DMS53 treated with DMSO at 0.1 percent for 48 hours (cell line): ENCODE measurements around the gene NINL.

ENCODE experiments used
- DNase-seq: peaks from one replicate; lab custom pipeline; 2025; ENCODE audit not compliant: unreplicated experiment; lab: John Stamatoyannopoulos, UW

Gene NINL

DNA sequence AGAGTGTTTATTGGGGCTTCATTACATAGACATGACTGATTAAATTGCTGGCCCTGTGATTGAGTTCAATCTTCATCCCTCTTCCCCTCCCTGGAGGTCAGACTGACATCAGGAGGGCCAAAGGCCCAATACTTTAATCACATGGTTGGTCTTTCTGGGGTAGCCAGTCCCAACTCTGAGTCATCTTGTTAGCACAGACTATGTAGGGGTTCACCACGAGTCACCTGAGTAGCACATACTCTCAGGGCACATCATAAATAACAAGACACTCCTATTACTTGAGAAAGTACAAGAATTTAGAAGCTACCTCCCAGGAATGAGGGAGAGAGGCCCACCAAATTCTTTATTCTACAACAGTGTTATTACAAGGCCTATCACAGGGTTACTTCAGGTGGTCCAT, 166.6 kb downstream of the NINL start:
- DNase-seq = no peak

DNA sequence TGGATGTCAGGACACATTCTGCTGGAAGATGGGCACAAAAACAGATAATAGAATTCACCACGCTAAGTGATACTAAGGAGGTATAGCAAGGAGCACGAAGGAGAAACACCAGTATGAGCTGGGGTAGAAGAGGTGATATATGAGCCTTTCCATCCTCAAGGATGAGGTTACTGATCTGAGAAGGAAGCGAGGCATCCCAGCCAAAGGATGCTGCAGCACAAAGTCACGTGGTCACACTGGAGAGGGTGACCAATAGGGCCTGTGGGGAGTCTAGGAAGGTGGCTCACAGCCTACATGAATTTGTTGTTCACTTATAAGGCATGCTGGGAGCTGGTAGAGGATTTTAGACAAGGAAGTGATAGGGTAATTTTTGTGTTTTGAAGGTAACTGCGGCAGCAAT, 176.4 kb downstream of the NINL start:
- no peak for DNase-seq

DNA sequence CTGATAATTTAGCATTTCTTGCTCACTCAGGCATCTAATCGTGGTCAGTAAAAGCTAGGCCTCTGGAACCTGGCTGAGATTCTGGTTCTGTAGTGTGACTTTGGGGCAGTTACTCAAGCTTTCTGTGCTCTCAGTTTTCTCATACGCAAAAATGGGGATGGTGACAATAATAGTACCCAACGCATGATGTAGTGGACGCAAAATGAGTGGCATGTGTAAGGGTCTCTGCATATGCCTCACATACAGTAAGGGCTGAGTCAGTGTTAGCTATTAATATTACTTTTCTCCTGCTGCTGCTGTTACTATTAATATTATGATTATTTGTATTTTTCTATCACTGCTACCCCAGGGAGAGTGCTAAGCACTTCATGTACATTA, 177.2 kb downstream of the NINL start:
- DNase-seq = no peak

DNA sequence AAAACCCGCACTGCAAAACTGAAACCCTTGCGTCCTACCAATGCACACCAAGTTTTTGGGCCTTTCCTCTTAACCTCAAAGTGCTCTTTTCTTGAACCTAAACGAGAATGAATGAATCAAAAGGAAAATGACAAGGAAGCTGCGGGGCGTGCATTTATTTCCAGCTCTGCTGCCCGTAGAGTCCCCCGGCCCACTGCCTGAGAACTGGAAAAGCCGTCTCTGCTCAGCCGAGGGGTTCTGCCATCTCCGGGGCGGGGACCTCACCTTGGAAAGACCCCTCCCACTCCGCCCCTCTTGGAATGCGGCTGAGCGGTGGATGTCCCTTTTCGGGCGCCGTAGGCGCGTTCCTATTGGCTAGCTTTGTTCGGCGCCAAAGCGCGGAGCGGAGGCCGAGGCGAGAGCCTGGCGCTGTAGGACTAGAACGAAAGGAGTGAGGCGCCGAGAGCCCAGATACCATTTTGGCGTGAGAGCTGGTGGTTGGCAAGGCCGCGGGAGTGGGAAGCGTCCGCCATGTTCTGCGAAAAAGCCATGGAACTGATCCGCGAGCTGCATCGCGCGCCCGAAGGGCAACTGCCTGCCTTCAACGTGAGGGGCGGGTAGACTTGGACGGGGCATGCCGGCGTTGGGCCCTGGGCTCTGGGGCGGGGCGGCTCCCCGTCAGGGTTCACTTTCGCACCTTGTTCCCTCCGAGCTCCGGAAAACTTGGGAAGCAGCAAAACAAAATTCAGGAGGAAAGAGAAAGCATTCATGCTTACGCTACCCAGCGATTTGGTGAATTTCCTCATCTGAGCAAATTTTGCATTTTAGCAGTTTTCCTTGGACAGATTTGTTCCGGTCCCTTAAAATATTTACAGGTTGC, 177.8 kb downstream of the NINL start, which contains the start of gene GINS1:
TSS of gene GINS1 (plus strand) at position 363 of the 859 bp plus-strand sequence. CDS start at position 511, 148 bp downstream.
- DNase-seq = peak; percentile 79
